Glutamatergic neuron (in vitro differentiated cells): Measurements from ENCODE around the gene ALOX15B. TPM values are rescaled to one million over a fixed set of nuclear protein-coding genes. Genes with fewer than 3 reads are reported as not detected.

Experiments
- DNase-seq: peaks from one replicate; pipeline ENCODE4 v3.0.0; 2022
- H3K27ac Mint-ChIP-seq: one replicate; pipeline ENCODE4 v1.8.0; 2020; ENCODE audit warnings: mild to moderate bottlenecking, mixed read lengths, inconsistent platforms; ENCODE audit not compliant: unreplicated experiment
- H3K27me3 Mint-ChIP-seq: one replicate; pipeline ENCODE4 v1.8.0; 2020; ENCODE audit warnings: mild to moderate bottlenecking, moderate library complexity, mixed read lengths, inconsistent platforms; ENCODE audit not compliant: unreplicated experiment
- H3K36me3 Mint-ChIP-seq: one replicate; pipeline ENCODE4 v1.8.0; 2020; ENCODE audit warnings: mild to moderate bottlenecking, mixed read lengths, inconsistent platforms; ENCODE audit not compliant: unreplicated experiment
- H3K4me1 Mint-ChIP-seq: one replicate; pipeline ENCODE4 v1.8.0; 2020; ENCODE audit warnings: mild to moderate bottlenecking, low read depth, mixed read lengths, inconsistent platforms; ENCODE audit not compliant: unreplicated experiment
- H3K4me3 Mint-ChIP-seq: one replicate; pipeline ENCODE4 v1.8.0; 2020; ENCODE audit warnings: mild to moderate bottlenecking, mixed read lengths, inconsistent platforms; ENCODE audit not compliant: unreplicated experiment
- H3K9me3 Mint-ChIP-seq: one replicate; pipeline ENCODE4 v1.8.0; 2020; ENCODE audit warnings: mild to moderate bottlenecking, moderate library complexity, mixed read lengths, inconsistent platforms; ENCODE audit not compliant: unreplicated experiment
- CTCF ChIP-seq: fragments of 200-600 bp; sonication (generic); IDR thresholded peaks from one replicate; pipeline ENCODE4 v1.5.0; 2021; ENCODE audit not compliant: partially characterized antibody, unreplicated experiment
- total RNA-seq: library from RNA; stranded (reverse); fragmentation: NEBNext Ultra II Directional; extraction: Animal tissue kit (Norgen Biotek cat#: 25700); gene quantifications from one replicate; pipeline ENCODE4 v1.2.1, GENCODE V29; 2021; ENCODE audit not compliant: unreplicated experiment

The ALOX15B gene
- total RNA-seq, 1 donor from 2014 or later, result not detected

GRCh38 chr17:8015957-8016631 is 22.8 kb upstream of the ALOX15B start:
- Mint-ChIP-seq H3K4me1 (no peaks in the 10 kb centered on the region), H3K27ac (no peak overlapping the region), H3K36me3 (no peaks in the 10 kb centered on the region), H3K27me3 (peaks cover 14% of the 10 kb centered on the region), H3K9me3 (peaks cover 3% of the 10 kb centered on the region), H3K4me3 (peak overlapping the region; percentile 61)
- DNase-seq, result peak; percentile 43
- TF ChIP-seq CTCF, result no peak

GRCh38 chr17:8016632-8017424 is 22.0 kb upstream of the ALOX15B start:
- H3K27me3 Mint-ChIP-seq, result peaks cover 19% of the 10 kb centered on the region
- H3K4me3 Mint-ChIP-seq, result peak overlapping the region; percentile 61
- peak; percentile 69 for DNase-seq
- H3K27ac Mint-ChIP-seq, result no peak overlapping the region
- no peaks in the 10 kb centered on the region for H3K36me3 Mint-ChIP-seq
- no peaks in the 10 kb centered on the region for H3K4me1 Mint-ChIP-seq
- H3K9me3 Mint-ChIP-seq, result peaks cover 4% of the 10 kb centered on the region
- peak; percentile 74 for TF ChIP-seq CTCF

GRCh38 chr17:8018436-8018835 is 20.4 kb upstream of the ALOX15B start:
- no peak overlapping the region for H3K4me3 Mint-ChIP-seq
- no peaks in the 10 kb centered on the region for H3K36me3 Mint-ChIP-seq
- H3K27me3 Mint-ChIP-seq, result peaks cover 23% of the 10 kb centered on the region
- no peaks in the 10 kb centered on the region for H3K4me1 Mint-ChIP-seq
- no peak for TF ChIP-seq CTCF
- DNase-seq, result no peak
- H3K27ac Mint-ChIP-seq, result no peak overlapping the region
- peaks cover 3% of the 10 kb centered on the region for H3K9me3 Mint-ChIP-seq

GRCh38 chr17:8019166-8019565 is 19.7 kb upstream of the ALOX15B start:
- no peak for TF ChIP-seq CTCF
- Mint-ChIP-seq H3K36me3 (no peaks in the 10 kb centered on the region), H3K4me3 (no peak overlapping the region), H3K9me3 (peaks cover 3% of the 10 kb centered on the region), H3K27ac (no peak overlapping the region), H3K4me1 (no peaks in the 10 kb centered on the region), H3K27me3 (peaks cover 22% of the 10 kb centered on the region)
- DNase-seq, result no peak
